ENCODE measurements around the gene MIA3.
"Not testable (repeated sequence)": the region's sequence is repeated elsewhere in the genome, so short reads cannot be mapped to it uniquely, and the experiment has no call there.

MIA3 gene

GRCh38 chr1:222665964-222666363, 48.1 kb downstream of the MIA3 start:
- DNase-seq = no peak

GRCh38 chr1:222668184-222668583, 50.3 kb downstream of the MIA3 start:
- DNase-seq = not testable (repeated sequence)

- DNase-seq = not testable (repeated sequence)
Observed at GRCh38 chr1:222669107-222669506, 51.2 kb downstream of the MIA3 start.

GRCh38 chr1:222670110-222670509, 52.2 kb downstream of the MIA3 start:
- DNase-seq = no peak

- DNase-seq = no peak
Observed at GRCh38 chr1:222680080-222680479, 62.2 kb downstream of the MIA3 start.

- no peak for DNase-seq
Observed at GRCh38 chr1:222691016-222691415, 73.1 kb downstream of the MIA3 start.

GRCh38 chr1:222694927-222695326, 77.0 kb downstream of the MIA3 start:
- DNase-seq = no peak

- DNase-seq = no peak
Observed at GRCh38 chr1:222696741-222697140, 78.8 kb downstream of the MIA3 start.

- DNase-seq = no peak
Observed at GRCh38 chr1:222697203-222697602, 79.3 kb downstream of the MIA3 start.

- no peak for DNase-seq
Observed at GRCh38 chr1:222697826-222698225, 79.9 kb downstream of the MIA3 start.

GRCh38 chr1:222702210-222702609, 84.3 kb downstream of the MIA3 start:
- no peak for DNase-seq

- no peak for DNase-seq
Observed at GRCh38 chr1:222704260-222704659, 86.4 kb downstream of the MIA3 start.

- DNase-seq = no peak
Observed at GRCh38 chr1:222706815-222707214, 88.9 kb downstream of the MIA3 start.

GRCh38 chr1:222709700-222710153, 91.8 kb downstream of the MIA3 start:
- DNase-seq = no peak

- no peak for DNase-seq
Observed at GRCh38 chr1:222711319-222712252, 93.7 kb downstream of the MIA3 start.

- DNase-seq = peak; percentile 65
Observed at GRCh38 chr1:222712253-222713090, 94.6 kb downstream of the MIA3 start, which contains the start of the genes AIDA and BROX. Gene AIDA, minus strand, starts transcription at chr1:222712491. Its CDS starts 174 bp downstream, at chr1:222712317. Gene BROX, plus strand, starts transcription at chr1:222712564. Its CDS starts 3,136 bp downstream, at chr1:222715700.

- peak; percentile 92 for DNase-seq
Observed at GRCh38 chr1:222713091-222713961, 95.4 kb downstream of the MIA3 start.

- DNase-seq = no peak
Observed at GRCh38 chr1:222716393-222716792, 98.5 kb downstream of the MIA3 start.

Data from NCI-H2029 (cell line).